Islet of Langerhans (tissue), 1 donor: ENCODE results near the gene NACC2.

Experiments used
- FAIRE-seq: peaks from one replicate; lab custom pipeline; 2011; peaks lifted over from hg19 to GRCh38; lab: Jason Lieb, UNC

The NACC2 gene

DNA sequence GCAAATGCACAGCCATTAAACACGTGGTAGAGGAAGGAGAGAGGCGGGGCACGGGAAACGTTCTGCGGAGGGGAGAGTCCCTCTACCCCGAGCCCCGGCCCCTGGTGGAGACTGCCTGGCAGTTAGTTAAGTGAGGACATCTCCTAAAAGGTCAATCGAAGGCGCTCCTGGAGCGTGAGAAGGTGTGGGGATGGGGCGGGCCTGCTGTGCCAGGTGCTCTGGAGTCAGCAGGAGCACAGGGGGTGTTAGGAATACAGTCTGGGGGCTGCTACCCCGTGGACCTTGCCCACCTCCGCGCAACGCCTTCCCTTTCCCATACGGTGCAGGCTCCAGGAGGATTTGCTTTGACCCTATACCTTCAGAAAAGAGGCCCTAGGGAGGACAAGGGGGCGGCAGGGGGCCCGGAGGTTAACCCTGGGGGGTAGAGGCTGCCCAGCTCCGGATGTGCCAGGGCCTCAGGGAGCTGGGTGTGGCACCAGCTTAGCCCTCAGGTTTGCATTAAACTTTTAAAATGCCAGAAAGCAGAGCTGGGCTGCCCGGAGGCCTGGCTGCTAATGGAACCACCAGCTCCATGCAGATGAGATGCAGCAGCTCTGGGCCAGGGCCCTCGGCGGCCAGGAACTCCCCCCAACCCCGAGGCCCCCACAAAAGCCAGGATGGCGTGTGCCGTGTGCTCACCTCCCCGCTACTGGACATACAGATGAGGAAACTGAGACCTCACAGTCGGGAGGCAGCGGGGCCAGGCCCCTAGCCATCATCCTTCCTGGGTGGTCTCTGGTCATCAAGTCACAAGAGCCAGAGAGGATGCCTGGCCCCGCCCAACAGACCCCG, 39.2 kb downstream of the NACC2 start:
- no peak for FAIRE-seq

DNA sequence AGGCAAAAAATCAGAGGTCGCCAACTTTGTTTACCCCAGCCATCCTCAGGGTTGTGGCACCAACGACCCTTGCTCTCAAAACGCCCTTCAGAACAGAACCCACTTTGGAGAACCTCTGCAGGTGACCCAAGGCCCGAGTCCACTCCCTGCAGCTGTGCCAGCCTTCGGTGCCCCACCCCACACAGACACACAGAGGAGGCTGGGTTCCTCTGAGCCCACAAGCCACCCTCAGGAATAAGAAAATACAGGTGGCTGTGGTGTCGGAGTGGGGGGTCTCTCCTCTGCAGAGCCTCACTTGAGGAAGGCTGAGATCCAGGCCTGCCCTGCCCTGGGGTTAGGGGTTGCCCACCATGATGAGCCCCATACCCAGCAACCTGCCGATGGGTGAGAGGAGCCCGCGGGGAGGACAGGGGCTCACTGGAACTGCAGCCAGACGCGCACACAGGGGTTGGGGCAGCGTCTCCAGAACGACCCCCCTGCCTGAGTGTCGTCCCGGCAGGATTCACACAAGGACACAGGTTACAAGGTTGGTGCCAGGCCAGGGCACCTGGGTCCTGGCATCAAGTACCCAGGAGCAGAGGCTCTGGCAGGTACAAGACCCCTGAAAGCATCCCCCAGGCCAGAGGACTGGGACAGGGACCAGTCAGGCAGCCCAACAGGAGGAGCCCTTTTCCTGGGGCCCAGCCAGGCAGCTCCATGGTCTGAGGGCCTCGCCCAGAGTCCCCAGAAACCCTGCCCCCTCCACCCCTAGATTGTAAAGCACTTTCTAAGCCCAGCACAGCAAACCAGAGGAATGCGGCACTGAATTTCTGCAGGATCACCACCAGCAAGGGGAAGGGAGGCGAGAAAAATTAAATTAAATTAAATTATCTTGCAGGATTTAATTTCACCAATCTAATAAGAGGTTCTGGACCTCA, 40.0 kb downstream of the NACC2 start:
- no peak for FAIRE-seq

DNA sequence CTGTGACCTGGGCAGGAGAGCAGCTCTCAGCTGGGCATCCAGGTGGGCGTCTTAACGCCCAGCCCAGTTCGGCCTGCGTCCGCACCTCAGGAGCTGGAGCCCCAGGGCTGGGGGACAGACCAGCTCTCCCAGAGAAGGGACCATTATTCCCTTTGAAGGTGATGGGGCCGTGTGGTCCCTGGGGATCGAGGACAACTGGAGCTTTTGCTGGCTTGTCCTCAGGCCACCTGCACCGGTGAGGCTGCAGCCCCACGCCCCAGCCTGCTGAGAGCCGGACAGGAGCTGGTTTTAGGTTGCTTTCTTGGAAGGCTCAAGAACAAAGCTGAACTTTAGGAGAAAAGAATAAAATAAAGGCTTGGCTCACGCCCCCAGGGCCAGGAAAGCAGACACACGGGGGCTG, 40.9 kb downstream of the NACC2 start:
- no peak for FAIRE-seq

DNA sequence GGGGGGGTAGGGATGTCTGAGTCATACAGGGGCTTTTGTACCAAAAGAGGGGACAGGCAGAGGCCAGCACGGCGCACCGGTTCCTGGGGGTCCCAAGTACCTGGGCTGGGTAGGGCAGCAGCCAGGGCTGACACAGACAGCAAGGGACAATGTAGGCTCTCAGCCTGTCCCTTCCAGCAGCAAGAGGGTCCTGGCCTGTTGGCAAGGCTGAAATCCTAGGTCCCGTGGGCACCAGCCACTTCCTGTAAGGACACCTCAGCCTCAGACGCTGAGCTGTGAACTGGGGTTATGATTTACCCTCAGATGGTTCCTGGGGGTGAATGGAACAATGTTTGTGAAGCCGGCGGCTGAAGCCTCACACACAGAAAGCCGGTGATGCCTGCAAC, 41.3 kb downstream of the NACC2 start:
- no peak for FAIRE-seq

DNA sequence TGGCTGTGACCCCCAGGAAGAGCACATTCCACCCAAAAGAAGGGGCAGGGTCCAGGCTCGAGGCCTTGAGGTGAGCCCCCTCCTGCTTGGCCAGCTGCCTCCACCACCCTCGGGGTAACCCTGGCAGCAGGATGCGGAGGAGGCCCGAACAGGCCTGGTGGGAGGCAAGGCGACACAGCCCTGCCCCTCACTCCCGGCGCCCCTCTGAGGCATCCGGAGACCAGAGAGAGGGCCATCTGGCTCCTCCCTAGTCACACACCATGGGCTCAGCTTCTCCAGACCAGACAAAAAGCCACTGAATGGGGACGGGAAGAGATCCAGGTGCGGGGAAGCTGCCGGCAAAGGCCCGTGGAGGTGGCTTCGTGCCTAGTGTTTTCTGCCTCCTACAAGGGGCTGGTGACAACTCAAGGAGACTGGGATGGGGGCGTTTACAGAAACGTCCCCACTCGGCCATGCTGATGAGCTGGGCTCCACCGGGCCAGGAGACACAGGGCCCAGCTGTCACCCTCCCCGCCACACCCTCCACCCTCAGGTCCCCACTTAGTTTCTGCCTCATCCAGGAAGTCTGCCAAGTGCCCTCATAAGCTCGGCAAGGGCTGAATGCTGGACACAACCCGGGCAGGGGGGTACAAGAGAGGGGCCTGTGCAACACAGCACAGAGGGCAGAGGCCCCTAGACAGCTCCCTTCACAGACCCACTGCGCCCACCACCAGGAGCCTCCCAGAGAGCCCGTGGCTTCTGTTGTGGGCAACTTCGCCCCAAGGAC, 41.9 kb downstream of the NACC2 start:
- no peak for FAIRE-seq

- no peak for FAIRE-seq
These were observed 42.6 kb downstream of the NACC2 start for GRCh38 chr9:136052472-136052880.

DNA sequence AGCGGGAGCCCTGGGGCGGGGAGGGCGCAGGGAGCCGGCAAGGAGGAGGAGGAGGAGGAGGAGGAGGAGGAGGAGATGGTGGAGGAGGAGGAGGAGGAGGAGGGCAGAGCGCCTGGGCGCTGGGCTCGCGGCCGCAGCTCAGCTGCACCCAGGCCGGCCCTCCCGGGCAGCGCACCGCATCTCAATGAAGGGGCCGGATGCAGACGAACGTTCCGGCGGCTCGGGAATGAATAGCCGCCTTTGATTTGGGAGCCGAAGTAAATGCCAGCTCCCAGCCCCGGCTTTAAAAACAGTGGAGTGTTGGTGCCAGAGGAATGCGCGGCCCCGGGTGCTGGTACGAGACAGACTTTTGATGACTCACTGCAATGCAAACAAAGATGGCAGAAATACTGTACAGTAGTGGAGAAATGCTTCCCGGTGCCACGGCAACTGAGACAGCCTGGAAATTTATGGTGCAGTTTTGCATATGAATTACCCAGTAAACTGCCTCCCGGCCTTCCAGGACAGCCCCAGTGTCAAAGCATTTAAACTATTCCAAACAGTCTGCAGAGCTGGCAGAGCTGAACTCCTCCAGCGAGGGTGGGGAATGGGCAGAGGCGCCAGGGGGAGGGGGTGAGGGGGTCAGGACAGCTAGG, 43.1 kb downstream of the NACC2 start:
- no peak for FAIRE-seq

GRCh38 chr9:136051453-136051836, 43.6 kb downstream of the NACC2 start:
- FAIRE-seq = no peak

- no peak for FAIRE-seq
These were observed 44.2 kb downstream of the NACC2 start for GRCh38 chr9:136050701-136051452.

- FAIRE-seq = no peak
These were observed 44.8 kb downstream of the NACC2 start for GRCh38 chr9:136050266-136050700.

DNA sequence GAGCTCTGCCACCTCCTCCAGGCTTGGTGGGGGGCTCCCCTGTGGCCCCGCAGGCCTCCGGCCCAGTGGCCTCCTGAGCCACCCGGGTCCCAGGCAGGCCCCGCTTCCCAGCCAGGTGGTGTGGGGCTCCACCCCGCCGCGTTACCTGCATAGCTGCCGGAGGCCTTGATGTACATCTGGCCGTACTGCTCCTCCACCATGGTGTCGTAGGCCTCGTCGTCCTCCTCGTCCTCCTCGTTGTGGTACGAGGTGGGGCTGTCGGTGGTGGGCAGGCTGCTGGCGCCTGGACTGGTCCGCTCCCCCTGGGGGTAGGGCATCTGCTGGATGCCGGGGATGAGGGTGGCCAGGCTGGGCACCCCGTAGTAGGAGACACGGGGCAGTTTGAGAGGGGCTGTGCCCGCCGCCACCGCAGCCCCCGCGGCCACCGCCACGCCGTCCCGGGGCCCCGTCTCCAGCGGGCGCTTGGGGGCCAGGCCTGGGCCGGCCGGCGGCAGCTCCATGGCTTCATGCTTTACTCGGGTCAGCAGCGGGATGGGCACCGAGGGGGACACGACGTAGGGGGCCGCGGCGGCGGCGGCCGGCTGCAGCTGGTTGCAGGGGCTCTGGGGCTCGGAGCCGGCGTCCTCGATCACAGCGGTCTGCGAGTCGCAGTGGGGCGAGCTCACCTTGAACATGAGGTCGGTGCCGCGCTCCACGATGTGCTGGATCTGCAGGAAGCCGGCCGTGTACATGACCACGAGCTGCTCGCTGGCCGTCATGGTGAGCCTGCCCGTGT, 45.4 kb downstream of the NACC2 start:
- no peak for FAIRE-seq

DNA sequence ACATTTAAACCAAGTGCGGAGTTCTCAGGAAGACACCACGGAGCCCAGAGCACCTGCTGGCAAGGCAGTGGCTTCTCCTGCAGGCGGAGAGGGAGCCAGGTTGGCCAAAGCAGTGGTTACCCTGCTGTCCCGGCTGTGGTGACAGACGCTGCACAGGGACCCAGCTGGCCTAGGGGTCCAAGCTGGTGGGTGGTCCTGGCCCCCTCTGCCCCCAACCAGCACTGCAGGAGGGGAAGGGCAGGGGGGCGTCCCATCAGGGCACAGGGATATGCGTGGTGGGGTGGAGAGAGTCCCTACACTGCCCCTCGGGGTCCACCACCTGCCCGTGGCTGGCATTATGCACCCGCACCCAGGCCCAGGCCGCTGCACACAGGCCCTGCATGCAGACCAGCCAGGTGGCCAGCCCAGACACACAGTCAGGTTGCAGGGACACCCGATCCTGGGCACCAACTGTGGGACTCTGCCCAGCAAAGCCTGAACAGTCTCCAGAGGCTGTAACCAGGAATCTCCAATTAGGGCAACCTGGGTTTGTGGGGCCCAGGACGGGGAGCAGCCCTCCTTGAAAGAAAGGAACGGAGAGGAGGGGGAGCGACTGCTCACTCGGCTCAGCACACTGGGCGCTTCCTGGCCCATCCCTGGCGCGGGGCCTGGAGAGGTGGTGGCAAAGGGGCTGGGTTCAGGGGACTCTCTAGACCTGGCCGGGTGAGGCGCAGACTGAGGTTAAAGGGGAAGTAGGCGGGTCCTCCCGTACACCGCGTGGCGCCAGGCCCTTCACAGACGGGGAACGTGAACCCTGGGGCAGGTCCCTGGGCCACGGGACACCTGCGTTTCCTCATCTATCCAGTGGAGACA, 46.3 kb downstream of the NACC2 start:
- no peak for FAIRE-seq

- FAIRE-seq = no peak
These were observed 47.1 kb downstream of the NACC2 start for GRCh38 chr9:136047775-136048559.

DNA sequence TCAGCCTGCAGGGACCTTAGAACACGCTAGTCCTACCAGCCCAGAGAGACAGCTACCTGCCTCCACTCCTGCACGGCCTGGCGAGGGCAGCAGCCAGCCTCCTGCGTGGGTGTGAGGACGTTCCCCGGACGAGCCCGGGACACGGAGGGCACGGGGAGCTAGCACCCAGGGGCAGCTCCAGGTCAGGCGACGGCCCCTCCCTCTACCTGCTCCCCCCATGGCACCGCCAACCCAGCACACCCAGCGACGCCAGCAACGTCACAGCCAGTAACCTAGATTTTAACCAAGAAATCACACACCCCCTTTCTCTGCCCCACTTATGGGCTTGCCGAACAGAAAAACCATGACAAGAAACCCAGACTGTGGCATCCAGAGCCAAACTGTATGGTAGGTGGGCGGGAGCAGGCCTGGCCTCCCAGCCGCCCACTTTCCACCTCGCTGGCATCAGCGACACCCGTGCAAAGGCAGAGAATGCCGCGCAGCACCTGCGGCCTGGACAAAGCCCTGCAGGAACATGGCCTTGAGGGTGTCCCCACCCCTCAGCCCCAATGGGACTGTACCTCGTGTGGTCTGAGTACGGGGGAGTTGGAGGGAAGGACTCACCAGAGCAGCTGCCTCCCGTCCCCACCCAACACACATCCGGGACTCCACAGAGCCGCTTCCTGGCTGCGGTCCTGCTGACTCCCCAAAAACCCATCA, 47.9 kb downstream of the NACC2 start:
- no peak for FAIRE-seq

- no peak for FAIRE-seq
These were observed 48.6 kb downstream of the NACC2 start for GRCh38 chr9:136046554-136046920.

- no peak for FAIRE-seq
These were observed 49.2 kb downstream of the NACC2 start for GRCh38 chr9:136045595-136046553.
